Tibial nerve (tissue), 3 donors: ENCODE measurements around the gene MCF2L2.

Experiments used
- POLR2A ChIP-seq, 2 donors: fragments of 450-650 bp; IDR thresholded peaks; one replicate each; pipeline ENCODE4 v1.6.1; 2017; ENCODE audit warnings: antibody characterized with exemption in 2 of 2, mild to moderate bottlenecking in 2 of 2, moderate library complexity in 2 of 2
- TF ChIP-seq, protein P1 (sequence below), 5 experiments: fragments of 200-600 bp in 3 of 5; fragments of 450-650 bp in 2 of 5; sonication (generic) in 3 of 5; IDR thresholded peaks; one replicate each; pipeline ENCODE4 v1.5.1; 2016 to 2019; ENCODE audit warnings: antibody characterized with exemption in 5 of 5, mild to moderate bottlenecking in 3 of 5, moderate library complexity in 2 of 5

DNA sequence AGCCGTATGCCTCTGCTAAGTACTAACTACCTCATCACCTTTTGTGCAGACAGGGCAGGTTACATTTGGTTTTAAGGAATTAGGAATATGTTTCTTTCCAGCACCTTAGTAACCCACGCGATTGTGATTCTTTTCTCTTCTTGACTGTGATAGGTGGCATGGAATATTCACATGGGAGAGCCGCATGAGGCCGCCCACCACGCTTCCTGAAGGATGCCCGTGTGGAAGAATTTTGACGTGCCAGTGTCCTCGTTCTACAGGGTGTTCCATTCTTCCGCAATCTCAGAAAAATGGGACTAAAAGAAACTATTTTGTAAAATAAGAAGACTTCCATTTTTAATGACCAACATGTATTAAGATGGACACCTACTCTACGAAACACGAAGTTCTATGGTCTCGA lies 159.1 kb downstream of the MCF2L2 start:
- TF ChIP-seq, protein P1, sequence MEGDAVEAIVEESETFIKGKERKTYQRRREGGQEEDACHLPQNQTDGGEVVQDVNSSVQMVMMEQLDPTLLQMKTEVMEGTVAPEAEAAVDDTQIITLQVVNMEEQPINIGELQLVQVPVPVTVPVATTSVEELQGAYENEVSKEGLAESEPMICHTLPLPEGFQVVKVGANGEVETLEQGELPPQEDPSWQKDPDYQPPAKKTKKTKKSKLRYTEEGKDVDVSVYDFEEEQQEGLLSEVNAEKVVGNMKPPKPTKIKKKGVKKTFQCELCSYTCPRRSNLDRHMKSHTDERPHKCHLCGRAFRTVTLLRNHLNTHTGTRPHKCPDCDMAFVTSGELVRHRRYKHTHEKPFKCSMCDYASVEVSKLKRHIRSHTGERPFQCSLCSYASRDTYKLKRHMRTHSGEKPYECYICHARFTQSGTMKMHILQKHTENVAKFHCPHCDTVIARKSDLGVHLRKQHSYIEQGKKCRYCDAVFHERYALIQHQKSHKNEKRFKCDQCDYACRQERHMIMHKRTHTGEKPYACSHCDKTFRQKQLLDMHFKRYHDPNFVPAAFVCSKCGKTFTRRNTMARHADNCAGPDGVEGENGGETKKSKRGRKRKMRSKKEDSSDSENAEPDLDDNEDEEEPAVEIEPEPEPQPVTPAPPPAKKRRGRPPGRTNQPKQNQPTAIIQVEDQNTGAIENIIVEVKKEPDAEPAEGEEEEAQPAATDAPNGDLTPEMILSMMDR (IDR thresholded peaks at IDR 0.05) = no peak
- no peak for TF ChIP-seq POLR2A (IDR thresholded peaks at IDR 0.05)
